ENCODE data around the gene KCTD18.

The KCTD18 gene

GRCh38 chr2:200453853-200454534 is 55.9 kb downstream of the KCTD18 start:
- DNase-seq, result no peak

- no peak for DNase-seq
These were observed 56.6 kb downstream of the KCTD18 start for GRCh38 chr2:200453142-200453852.

GRCh38 chr2:200452377-200452776 is 57.5 kb downstream of the KCTD18 start:
- no peak for DNase-seq

GRCh38 chr2:200451511-200451910 is 58.4 kb downstream of the KCTD18 start:
- no peak for DNase-seq

- DNase-seq, result no peak
These were observed 59.6 kb downstream of the KCTD18 start for GRCh38 chr2:200450288-200450687.

GRCh38 chr2:200449149-200449548 is 60.7 kb downstream of the KCTD18 start:
- DNase-seq, result no peak

- no peak for DNase-seq
These were observed 61.4 kb downstream of the KCTD18 start for GRCh38 chr2:200448455-200448854.

- peak; percentile 66 for DNase-seq
These were observed 62.6 kb downstream of the KCTD18 start for GRCh38 chr2:200447139-200447855.

GRCh38 chr2:200446612-200447011 is 63.3 kb downstream of the KCTD18 start:
- DNase-seq, result peak; percentile 66

- no peak for DNase-seq
These were observed 64.6 kb downstream of the KCTD18 start for GRCh38 chr2:200445284-200445683.

GRCh38 chr2:200444530-200444929 is 65.3 kb downstream of the KCTD18 start:
- DNase-seq, result no peak

- no peak for DNase-seq
These were observed 66.0 kb downstream of the KCTD18 start for GRCh38 chr2:200443916-200444315.

GRCh38 chr2:200443376-200443775 is 66.5 kb downstream of the KCTD18 start:
- DNase-seq, result no peak

GRCh38 chr2:200442471-200442870 is 67.4 kb downstream of the KCTD18 start:
- DNase-seq, result peak; percentile 25

GRCh38 chr2:200439981-200440380 is 69.9 kb downstream of the KCTD18 start:
- DNase-seq, result no peak
